ENCODE measurements around the gene CDKN2AIP.
"Not testable (repeated sequence)": the region's sequence is repeated elsewhere in the genome, so short reads cannot be mapped to it uniquely, and the experiment has no call there.

The CDKN2AIP gene

DNA sequence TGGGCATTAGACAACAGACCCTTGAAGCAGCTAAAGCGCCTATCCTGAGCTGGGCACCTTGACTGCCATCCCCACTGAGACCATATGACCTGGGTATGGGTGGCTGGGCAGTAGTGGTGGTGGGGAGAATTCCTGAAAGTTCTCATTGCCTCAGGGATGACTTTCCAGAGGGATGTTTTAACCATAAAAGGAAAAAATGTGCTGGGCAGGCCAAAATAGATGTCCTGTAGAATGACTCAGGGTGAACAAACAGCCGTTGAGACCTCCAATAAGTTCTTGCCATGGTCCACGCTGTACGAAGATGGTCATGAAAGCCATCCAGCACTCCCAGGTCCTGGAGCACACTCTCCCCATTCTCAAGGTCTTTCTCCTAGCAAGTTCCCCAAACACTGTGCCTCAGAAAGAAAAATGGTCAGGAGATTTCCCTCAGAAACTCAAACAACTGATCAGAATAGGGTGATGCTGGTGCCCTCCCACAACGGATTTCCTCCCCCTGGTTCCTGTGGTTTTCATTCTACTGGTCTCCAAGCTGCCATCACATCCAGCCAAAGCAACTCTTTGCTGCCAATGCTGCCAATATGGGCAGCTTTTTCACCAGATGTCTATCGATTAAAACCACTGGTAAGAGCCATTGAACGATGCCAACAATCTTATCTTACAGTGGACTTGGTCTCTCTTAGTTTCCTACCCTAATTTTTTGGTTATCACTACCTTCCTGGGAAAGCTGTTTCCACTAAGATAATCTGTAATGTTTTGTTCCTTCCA lies 11.2 kb downstream of the CDKN2AIP start:
- DNase-seq = no peak

DNA sequence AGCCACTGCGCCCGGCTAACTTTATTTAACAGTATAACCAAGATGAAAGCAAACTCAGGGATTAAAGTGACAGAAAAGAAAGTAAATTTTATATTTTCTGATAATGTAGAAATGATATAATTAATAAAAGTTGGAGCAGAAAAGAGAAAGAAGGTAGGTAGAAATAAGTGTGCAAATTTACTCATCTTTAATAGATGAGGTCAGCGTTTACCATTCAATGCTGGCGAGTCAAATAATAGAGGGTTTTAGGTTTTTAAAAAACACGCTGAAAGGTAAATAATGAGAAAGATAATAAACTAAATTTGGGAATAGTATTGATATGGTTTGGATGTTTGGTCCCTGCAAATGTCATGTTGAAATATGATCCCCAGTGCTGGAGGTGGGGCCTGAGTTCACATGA lies 13.6 kb downstream of the CDKN2AIP start:
- no peak for DNase-seq

DNA sequence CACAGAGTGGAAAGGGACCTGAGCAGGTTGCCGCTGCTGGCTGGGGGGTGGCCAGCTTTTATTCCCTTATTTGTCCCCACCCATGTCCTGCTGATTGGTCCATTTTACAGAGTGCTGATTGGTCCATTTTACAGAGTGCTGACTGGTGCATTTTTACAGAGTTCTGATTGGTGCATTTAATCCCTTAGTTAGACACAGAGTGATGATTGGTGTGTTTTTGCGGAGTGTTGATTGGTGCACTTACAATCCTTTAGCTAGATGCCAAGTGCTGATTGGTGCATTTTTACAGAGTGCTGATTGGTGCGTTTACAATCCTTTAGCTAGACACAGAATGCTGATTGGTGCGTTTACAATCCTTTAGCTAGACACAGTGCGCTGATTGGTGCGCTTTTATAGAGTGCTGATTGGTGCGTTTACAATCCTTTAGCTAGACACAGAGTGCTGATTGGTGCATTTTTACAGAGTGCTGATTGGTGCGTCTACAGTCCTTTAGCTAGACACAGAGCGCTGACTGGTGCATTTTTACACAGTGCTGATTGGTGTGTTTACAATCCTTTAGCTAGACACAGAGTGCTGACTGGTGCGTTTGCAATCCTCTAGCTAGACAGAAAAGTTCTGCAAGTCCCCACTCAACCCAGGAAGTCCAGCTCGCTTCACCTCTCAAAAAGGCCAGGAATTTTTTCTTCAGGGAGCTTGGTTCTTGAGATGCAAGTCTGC lies 19.6 kb downstream of the CDKN2AIP start:
- DNase-seq = not testable (repeated sequence)

DNA sequence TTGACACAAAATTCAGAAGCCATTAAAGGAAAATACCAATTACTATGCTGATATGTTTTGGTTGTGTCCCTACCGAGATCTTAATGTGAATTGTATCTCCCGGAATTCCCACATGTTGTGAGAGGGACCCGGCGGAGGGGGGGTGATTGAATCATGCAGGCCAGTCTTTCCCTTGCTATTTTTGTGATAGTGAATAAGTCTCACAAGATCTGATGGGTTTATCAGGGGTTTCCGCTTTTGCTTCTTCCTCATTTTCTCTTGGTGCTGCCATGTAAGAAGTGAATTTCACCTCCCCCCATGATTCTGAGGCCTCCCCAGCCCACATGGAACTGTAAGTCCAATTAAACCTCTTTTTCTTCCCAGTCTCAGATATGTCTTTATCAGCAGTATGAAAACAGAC lies 21.4 kb downstream of the CDKN2AIP start:
- not testable (repeated sequence) for DNase-seq

DNA sequence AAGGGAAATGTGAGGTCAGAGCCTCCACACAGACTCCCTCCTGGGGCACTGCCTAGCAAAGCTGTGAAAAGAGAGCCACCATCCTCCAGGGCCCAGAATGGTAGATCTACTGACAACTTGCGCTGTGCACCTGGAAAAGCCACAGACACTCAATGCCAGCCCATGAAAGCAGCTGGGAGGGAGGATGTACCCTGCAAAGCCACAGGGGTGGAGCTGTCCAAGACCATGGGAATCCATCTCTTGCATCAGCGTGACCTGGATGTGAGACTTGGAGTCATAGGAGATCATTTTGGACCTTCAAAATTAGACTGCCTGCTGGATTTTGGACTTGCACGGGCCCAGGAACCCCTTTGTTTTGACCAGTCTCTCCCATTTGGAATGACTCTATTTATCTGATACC lies 22.8 kb downstream of the CDKN2AIP start:
- no peak for DNase-seq

DNA sequence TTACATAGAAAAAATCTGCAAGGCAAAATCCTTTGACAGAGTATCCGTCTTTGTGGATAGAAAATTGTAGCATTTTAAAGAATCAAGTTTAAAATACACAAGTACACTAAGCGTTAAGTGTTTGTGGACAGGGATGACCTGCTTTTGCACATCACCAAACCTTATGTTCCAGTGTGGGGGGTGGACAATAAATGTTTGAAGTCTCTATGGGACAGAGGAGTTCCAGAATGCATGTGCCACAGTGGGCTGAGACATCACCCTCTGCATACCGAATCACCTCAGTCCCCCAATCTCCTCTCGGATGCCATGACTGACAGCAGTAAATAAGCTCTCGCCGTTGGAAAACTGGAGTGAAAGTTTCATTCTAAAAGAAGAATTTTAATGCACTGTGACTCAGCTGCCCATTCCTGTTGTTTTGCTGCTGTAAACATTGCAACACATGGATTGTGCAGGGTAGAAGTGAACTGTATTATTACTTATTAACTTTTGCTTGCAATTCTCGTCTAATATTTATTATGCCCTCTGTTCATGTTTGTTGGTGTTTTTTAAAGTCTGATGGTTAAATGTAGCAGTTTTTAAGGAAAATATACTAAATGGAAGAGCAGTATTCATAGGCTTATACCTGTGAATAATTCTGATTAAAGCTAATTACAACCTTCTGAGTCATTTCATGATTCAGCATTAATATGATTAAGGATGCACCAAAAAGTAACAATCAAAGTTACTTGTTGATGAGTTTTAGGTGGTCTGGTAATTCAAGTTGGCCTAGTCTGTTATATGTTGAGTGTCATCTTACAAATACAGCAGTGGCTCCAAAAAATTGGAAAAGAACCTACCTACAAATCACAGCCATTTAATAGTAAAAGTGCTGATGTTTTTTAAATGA lies 24.0 kb downstream of the CDKN2AIP start:
- DNase-seq = no peak

DNA sequence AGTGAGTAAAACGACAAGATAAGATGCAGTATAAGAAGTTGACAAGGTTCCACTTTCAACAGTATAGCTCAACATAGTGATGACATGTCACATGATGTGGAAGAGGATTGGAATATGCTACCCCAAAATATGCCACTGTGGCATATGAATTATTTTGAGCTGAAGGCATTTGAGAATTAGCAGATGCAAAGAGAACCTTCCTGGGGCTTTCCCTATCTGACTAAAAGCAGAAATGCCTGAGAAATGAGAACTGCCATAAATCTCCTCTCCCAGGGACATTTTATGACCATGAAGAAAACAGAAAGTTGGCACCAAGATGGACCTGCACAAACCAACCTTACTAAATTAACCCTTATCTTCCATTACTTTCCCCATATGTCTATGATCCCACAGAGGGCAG lies 24.8 kb downstream of the CDKN2AIP start:
- no peak for DNase-seq

DNA sequence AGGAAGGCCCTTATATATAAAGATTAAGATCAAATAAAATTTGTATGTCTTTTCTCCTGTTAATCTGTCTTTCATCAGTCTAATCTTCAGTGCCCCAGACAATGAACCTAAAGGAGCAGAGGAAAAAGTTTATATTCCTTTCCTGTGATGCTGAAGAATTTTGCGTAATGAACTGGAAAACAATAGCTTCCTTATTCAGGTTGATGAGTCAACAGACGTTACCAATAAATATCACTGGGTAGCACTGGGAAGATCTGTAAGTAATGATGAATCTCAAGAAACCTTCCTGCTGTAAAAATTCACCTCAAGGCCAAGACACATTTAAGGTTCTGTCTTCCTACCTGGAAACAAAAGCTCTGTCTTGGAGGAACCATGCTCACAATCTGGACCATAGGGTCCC lies 25.5 kb downstream of the CDKN2AIP start:
- no peak for DNase-seq

DNA sequence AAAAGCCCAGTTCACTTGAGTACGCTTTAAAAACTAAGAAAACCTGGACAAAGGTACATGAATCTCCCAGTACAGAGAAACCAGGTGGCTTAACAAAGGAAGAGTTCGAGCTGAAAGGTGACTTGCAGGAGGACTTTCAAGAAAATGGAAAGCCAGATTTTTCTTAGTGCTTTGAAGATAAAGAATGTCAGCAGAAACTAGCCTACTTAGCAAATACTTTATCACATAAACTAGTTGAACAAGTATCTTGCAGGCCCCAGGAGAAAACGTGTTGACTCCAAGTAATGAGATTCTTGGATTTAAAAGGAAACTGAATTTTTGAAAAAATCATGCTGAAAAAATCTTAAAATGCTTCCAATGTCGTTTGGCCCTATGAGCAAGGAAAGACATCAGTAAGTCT lies 26.4 kb downstream of the CDKN2AIP start:
- DNase-seq = no peak

DNA sequence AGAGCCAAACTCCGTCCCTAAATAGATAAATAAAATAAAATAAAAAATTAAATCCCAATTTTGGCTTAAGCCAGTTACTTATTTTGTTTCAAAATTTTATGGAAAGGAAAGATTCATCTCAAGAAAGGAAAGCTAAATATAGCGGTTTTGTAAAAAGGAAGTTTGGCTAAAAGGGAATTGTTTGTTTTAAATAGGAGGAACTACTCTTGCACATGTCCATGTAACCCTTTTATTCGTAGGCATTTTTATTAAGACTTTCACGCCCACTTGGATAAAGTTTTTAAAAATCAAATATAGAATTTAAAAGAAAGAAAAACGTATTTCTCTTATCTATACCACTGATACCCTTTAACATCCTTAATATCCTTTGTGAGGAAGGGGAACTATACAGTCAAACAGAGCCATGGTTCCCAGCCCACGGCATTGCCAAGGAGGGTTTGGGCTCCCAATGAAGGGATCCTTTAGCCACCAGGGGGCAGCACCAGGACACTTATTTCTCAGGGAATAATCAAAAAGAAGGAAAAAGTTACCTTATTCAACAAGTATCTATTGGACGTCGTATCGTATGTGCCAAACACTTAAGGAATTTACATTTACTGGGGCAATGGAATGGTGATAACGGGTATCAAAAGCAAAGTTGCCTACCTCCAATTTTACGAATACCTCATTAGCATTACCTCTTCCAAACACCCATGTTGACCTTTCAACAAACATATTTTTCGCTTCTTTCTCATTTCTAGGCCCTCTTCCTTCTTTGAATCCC lies 27.7 kb downstream of the CDKN2AIP start:
- peak; percentile 0 for DNase-seq

DNA sequence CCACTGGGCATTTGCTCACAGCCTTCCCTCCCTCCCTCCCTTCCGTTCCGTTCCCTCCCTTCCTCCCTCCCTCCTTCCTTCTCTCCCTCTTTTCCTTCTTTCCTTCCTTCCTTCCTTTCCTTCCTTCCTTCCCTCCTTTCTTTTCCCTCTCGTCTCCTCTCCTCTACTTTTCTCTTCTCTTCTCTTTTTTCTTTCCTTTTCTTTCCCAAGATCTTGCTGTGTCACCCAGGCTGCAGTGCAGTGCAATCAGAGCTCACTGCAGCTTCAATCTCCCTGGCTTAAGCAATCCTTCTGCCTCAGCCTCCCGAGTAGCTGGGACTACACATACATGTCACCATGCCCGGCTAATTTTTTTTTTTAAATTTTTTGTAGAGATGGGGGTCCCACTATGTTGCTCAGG lies 33.7 kb downstream of the CDKN2AIP start:
- DNase-seq = no peak

DNA sequence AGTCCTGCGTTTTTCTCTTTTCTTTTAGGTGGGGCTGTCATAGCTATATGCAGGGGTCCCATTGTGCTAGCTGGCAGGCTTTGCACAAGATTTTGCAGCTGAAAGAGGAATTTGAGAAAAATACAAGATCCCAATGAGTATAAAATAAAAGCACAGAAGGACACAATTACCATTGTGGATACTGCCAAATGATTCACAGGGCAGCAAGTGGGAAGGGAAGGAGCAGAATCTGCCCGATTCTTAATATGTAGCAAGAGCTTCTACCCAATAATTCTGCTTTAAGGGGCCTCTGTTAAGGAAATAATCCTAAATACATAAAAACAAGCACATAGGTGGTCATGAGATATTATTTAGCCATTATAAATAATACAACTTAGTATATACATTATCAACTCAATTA lies 34.5 kb downstream of the CDKN2AIP start:
- no peak for DNase-seq

DNA sequence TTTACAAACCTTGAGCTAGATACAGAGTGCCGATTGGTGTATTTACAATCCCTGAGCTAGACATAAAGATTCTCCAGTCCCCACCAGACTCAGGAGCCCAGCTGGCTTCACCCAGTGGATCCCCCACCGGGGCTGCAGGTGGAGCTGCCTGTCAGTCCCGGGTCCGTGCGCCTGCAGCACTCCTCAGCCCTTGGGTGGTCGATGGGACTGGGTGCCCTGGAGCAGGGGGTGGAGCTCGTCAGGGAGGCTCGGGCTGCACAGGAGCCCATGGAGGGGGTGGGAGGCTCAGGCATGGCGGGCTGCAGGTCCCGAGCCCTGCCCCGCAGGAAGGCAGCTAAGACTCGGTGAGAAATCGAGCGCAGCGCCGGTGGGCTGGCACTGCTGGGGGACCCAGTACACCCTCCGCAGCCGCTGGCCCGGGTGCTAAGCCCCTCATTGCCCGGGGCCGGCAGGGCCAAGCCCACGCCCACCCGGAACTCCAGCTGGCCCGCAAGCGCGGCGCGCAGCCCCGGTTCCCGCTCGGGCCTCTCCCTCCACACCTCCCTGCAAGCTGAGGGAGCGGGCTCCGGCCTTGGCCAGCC lies 38.2 kb downstream of the CDKN2AIP start:
- DNase-seq = not testable (repeated sequence)

DNA sequence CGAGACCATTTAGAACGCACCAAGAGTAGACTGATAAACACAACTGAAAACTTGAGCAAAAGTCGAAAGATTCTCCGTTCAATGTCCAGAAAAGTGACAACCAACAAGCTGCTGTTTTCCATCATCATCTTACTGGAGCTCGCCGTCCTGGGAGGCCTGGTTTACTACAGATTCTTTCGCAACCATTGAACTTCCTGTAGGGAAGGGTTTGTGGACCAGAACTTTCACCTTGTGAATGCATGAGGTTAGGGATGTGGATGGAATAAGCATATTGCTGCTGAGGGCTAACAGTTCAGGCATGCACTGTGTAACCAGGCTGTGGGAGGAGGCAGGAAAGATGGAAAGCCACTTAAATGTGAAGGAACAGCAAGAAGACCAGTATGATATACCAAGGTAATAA lies 39.6 kb downstream of the CDKN2AIP start:
- no peak for DNase-seq

DNA sequence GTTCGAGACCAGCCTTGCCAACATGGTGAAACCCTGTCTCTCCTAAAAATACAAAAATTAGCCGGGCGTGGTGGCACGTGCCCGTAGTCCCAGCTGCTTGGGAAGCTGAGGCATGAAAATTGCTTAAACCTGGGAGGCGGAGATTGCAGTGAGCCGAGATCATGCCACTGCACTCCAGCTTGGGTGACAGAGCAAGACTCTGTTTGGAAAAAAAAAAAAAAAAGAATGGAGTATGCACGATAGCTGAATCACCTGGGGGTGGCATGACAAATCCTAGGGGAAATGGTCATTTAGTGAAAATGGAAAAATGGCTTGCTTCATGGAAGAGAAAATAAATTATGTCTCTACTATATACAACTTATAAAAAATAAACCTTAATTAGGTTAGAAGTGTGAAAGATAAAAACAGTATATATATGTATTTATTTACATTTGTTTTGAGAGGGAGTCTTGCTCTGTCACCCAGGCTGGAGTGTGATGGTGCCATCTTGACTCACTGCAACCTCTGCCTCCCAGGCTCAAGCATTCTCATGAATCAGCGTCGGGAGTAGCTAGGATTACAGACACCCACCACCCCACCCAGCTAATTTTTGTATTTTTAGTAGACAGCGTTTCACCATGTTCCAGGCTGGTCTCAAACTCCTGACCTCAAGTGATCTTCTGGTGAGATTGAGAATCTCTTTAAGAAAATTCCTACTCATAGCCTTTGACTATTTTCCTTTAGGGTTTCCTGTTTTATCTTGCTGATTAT lies 41.1 kb downstream of the CDKN2AIP start:
- no peak for DNase-seq

DNA sequence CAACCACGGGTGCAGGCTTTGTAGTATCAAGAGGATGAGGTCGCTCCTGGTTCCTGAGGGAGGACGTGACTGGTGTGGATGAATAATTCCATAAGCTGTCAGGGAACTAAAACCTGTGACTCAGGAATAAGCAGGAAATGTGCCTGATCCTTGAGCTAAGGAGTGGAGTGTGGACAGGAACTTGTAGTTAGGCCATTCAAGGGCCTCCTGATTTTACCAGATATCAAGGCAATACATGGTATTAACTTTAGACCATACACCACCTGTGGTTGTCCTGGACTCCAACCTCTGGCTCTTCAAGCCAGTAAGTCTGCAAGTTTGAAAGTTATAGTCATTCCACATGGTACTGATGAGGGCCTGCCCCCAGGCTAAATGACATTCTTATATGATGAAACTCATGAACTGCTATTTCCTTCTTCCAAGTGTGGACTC lies 48.4 kb downstream of the CDKN2AIP start:
- no peak for DNase-seq

DNA sequence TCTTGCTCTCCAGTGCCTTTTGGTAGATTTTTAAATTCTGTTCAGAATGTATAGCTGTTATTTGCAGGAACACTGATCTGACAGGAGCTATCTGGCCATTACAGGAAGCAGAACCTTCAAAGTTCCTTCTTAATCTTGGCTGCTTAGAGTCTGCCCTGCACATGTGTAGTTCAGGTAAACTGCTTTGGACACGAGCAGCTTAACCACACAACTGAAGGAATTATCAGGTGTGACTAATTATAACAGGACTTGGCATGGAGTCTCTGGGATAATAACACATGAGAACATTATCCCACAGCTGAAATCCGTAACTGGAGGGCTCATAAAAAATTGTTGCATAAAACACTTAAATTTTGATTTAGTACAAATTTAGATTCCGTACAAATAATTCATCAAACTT lies 48.8 kb downstream of the CDKN2AIP start:
- no peak for DNase-seq

DNA sequence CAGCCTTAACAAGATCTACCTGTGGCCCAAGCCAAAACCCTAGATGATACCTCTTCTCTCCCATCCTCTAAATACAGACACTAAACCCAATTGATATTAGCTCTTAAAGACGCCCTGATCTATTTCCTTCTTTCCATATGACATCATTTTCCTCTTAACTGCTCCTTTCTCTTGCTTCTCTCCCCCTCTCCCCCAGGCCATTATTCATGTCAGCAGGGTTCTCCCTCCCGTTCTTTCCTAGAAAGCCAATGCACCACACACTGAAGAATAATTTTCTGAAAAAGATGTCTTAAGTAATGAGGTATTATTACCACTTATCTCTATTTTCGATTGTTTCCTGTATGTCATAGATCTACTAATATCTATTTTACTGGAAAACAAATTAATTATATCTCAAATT lies 50.7 kb downstream of the CDKN2AIP start:
- DNase-seq = no peak
